ENCODE measurements around the gene STARD5.

The STARD5 gene

DNA sequence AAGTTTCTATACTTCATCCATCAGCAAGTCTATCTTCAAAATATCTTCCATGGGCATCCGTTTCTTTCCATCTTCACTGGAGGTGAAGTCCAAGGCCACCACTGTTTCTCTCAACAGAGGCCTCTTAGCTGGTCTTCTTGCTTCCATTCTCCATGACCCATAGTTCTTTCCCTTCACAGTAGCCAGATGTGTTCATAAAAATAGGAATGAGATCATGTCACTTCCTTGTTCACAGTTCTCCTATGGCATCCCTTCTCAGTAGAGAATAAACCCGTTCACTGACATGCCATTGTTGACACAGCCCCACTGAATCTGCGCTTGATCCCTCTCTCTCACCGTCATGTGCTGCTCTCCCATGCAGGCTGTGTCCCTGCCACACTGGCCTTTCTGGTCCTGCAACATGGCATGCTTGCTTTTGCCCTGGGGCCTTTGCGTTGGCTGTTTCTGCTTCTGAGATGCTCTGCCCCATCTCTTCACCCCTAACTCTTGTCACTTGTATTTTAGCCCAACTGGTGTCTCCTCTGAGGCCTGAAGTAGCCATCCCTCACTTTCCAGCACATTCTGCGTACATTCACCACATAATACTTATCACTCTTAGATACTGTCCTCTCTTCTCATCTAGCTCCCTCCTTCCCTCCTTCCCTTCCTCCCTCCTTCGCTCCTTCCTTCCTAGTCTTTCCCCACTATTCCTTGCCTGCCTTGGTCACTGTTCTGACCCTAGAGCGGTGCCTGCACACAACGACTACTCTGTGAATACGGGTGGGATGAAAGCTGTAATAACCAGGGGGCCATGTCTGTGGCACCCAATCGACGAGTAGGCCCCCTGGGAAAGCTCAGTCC lies 42.0 kb downstream of the STARD5 start:
- no peak for TF ChIP-seq YY1 (IDR thresholded peaks at IDR 0.05; ENCODE audit: low read depth)
- TF ChIP-seq TAF1 (IDR thresholded peaks at IDR 0.05; ENCODE audit: low read depth), result no peak
- TF ChIP-seq, protein P1, sequence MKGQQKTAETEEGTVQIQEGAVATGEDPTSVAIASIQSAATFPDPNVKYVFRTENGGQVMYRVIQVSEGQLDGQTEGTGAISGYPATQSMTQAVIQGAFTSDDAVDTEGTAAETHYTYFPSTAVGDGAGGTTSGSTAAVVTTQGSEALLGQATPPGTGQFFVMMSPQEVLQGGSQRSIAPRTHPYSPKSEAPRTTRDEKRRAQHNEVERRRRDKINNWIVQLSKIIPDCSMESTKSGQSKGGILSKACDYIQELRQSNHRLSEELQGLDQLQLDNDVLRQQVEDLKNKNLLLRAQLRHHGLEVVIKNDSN (IDR thresholded peaks at IDR 0.05), result no peak
- no peak for TF ChIP-seq TCF12 (IDR thresholded peaks at IDR 0.05; ENCODE audit: low read depth)
- TF ChIP-seq, protein P2, sequence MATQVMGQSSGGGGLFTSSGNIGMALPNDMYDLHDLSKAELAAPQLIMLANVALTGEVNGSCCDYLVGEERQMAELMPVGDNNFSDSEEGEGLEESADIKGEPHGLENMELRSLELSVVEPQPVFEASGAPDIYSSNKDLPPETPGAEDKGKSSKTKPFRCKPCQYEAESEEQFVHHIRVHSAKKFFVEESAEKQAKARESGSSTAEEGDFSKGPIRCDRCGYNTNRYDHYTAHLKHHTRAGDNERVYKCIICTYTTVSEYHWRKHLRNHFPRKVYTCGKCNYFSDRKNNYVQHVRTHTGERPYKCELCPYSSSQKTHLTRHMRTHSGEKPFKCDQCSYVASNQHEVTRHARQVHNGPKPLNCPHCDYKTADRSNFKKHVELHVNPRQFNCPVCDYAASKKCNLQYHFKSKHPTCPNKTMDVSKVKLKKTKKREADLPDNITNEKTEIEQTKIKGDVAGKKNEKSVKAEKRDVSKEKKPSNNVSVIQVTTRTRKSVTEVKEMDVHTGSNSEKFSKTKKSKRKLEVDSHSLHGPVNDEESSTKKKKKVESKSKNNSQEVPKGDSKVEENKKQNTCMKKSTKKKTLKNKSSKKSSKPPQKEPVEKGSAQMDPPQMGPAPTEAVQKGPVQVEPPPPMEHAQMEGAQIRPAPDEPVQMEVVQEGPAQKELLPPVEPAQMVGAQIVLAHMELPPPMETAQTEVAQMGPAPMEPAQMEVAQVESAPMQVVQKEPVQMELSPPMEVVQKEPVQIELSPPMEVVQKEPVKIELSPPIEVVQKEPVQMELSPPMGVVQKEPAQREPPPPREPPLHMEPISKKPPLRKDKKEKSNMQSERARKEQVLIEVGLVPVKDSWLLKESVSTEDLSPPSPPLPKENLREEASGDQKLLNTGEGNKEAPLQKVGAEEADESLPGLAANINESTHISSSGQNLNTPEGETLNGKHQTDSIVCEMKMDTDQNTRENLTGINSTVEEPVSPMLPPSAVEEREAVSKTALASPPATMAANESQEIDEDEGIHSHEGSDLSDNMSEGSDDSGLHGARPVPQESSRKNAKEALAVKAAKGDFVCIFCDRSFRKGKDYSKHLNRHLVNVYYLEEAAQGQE (IDR thresholded peaks at IDR 0.05; ENCODE audit: low read depth), result no peak
- TF ChIP-seq EGR1 (IDR thresholded peaks at IDR 0.05), result no peak
- TF ChIP-seq TEAD4 (IDR thresholded peaks at IDR 0.05), result no peak
- TF ChIP-seq FOXM1 (IDR thresholded peaks at IDR 0.05; ENCODE audit: borderline replicate concordance, low read depth), result no peak
- TF ChIP-seq EP300 (IDR thresholded peaks at IDR 0.05; ENCODE audit: borderline replicate concordance), result no peak
- no peak for TF ChIP-seq CEBPB (IDR thresholded peaks at IDR 0.05)
- no peak for TF ChIP-seq NFIC (IDR thresholded peaks at IDR 0.05)
- TF ChIP-seq RAD21 (IDR thresholded peaks at IDR 0.05; ENCODE audit: low read depth), result no peak
- no peak for TF ChIP-seq MAX (IDR thresholded peaks at IDR 0.05)
- TF ChIP-seq CREB1 (IDR thresholded peaks at IDR 0.05; ENCODE audit: low read depth), result no peak
- TF ChIP-seq ZBTB7A (IDR thresholded peaks at IDR 0.05; ENCODE audit: low read depth), result no peak

DNA sequence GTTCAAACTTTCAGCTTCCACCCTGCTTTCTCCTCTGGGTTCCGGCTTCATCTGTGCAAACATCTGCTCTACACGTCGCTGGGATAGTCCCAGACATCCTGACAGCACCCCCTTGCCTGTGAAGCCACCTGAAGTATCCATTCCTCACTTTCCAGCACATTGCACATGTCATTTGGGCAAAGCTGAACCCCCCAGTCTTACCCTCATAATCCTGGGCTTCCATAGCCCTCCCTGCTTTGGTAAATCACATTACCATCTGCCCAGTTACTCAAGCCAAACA lies 42.5 kb downstream of the STARD5 start:
- TF ChIP-seq CEBPB (IDR thresholded peaks at IDR 0.05) (no peak), MAX (IDR thresholded peaks at IDR 0.05) (no peak), YY1 (IDR thresholded peaks at IDR 0.05; ENCODE audit: low read depth) (no peak), TEAD4 (IDR thresholded peaks at IDR 0.05) (no peak), EP300 (IDR thresholded peaks at IDR 0.05; ENCODE audit: borderline replicate concordance) (no peak)
- TF ChIP-seq, protein P1 (IDR thresholded peaks at IDR 0.05), result no peak

- TF ChIP-seq FOXM1 (IDR thresholded peaks at IDR 0.05; ENCODE audit: borderline replicate concordance, low read depth) (no peak), TCF12 (IDR thresholded peaks at IDR 0.05; ENCODE audit: low read depth) (no peak), CEBPB (IDR thresholded peaks at IDR 0.05) (no peak), MAX (IDR thresholded peaks at IDR 0.05) (no peak), TAF1 (IDR thresholded peaks at IDR 0.05; ENCODE audit: low read depth) (no peak), YY1 (IDR thresholded peaks at IDR 0.05; ENCODE audit: low read depth) (no peak), RAD21 (IDR thresholded peaks at IDR 0.05; ENCODE audit: low read depth) (no peak), EP300 (IDR thresholded peaks at IDR 0.05; ENCODE audit: borderline replicate concordance) (no peak), ZBTB7A (IDR thresholded peaks at IDR 0.05; ENCODE audit: low read depth) (no peak), TEAD4 (IDR thresholded peaks at IDR 0.05) (no peak), EGR1 (IDR thresholded peaks at IDR 0.05) (no peak), CREB1 (IDR thresholded peaks at IDR 0.05; ENCODE audit: low read depth) (no peak), NFIC (IDR thresholded peaks at IDR 0.05) (no peak)
- TF ChIP-seq, protein P1 (IDR thresholded peaks at IDR 0.05), result no peak
- TF ChIP-seq, protein P2 (IDR thresholded peaks at IDR 0.05; ENCODE audit: low read depth), result no peak
Observed at GRCh38 chr15:81280696-81281455, 43.1 kb downstream of the STARD5 start.

- TF ChIP-seq RAD21 (IDR thresholded peaks at IDR 0.05; ENCODE audit: low read depth) (no peak), MAX (IDR thresholded peaks at IDR 0.05) (no peak), TCF12 (IDR thresholded peaks at IDR 0.05; ENCODE audit: low read depth) (no peak), ZBTB7A (IDR thresholded peaks at IDR 0.05; ENCODE audit: low read depth) (no peak), CEBPB (IDR thresholded peaks at IDR 0.05) (no peak), FOXM1 (IDR thresholded peaks at IDR 0.05; ENCODE audit: borderline replicate concordance, low read depth) (no peak), YY1 (IDR thresholded peaks at IDR 0.05; ENCODE audit: low read depth) (no peak), TAF1 (IDR thresholded peaks at IDR 0.05; ENCODE audit: low read depth) (no peak), CREB1 (IDR thresholded peaks at IDR 0.05; ENCODE audit: low read depth) (no peak), EP300 (IDR thresholded peaks at IDR 0.05; ENCODE audit: borderline replicate concordance) (no peak), NFIC (IDR thresholded peaks at IDR 0.05) (no peak), EGR1 (IDR thresholded peaks at IDR 0.05) (no peak), TEAD4 (IDR thresholded peaks at IDR 0.05) (no peak)
- TF ChIP-seq, protein P1 (IDR thresholded peaks at IDR 0.05), result no peak
- TF ChIP-seq, protein P2 (IDR thresholded peaks at IDR 0.05; ENCODE audit: low read depth), result no peak; the same call in 1 of the 2 replicates
Observed at GRCh38 chr15:81279621-81280485, 44.1 kb downstream of the STARD5 start.
